Activated CD8-positive, alpha-beta T cell treated with anti-CD3 and anti-CD28 coated beads for 36 hours (primary cell): ENCODE measurements around the gene PTPRN2. TPM values are rescaled to one million over a fixed set of nuclear protein-coding genes. Genes with fewer than 3 reads are reported as not detected.
"Not testable (repeated sequence)": the region's sequence is repeated elsewhere in the genome, so short reads cannot be mapped to it uniquely, and the experiment has no call there.

Experiments used
- ATAC-seq: fragments of 200-7000 bp; cut with Tn5 transposase; one replicate; pipeline ENCODE4 v1.10.0; 2021; ENCODE audit warnings: mild to moderate bottlenecking, moderate library complexity
- CTCF ChIA-PET: fragments of 350-600 bp; sonication (Branson Sonifier 250); formaldehyde crosslinking; loops from one replicate; lab custom pipeline; 2021; ENCODE audit warnings: antibody characterized with exemption; lab: Charles Lee
- POLR2A ChIA-PET: fragments of 350-600 bp; sonication (Branson Sonifier 250); formaldehyde crosslinking; loops from one replicate; lab custom pipeline; 2021; ENCODE audit warnings: antibody characterized with exemption; lab: Charles Lee
- DNase-seq: peaks from one replicate; pipeline ENCODE4 v3.0.0-alpha.2; 2020
- H3K27ac Mint-ChIP-seq: one replicate; pipeline ENCODE4 v1.8.0; 2021; ENCODE audit warnings: mild to moderate bottlenecking, mixed read lengths
- H3K27me3 Mint-ChIP-seq: one replicate; pipeline ENCODE4 v1.8.0; 2021; ENCODE audit warnings: mixed read lengths
- H3K36me3 Mint-ChIP-seq: one replicate; pipeline ENCODE4 v1.8.0; 2021; ENCODE audit warnings: low read depth, mixed read lengths
- H3K4me1 Mint-ChIP-seq: one replicate; pipeline ENCODE4 v1.8.0; 2021; ENCODE audit warnings: low read depth, mixed read lengths
- H3K4me3 Mint-ChIP-seq: one replicate; pipeline ENCODE4 v1.8.0; 2021; ENCODE audit warnings: mild to moderate bottlenecking, moderate library complexity, mixed read lengths
- H3K9me3 Mint-ChIP-seq: one replicate; pipeline ENCODE4 v1.8.0; 2021; ENCODE audit warnings: mixed read lengths
- CTCF ChIP-seq: fragments of 200-600 bp; IDR thresholded peaks from one replicate; pipeline ENCODE4 v1.8.0; 2022; ENCODE audit warnings: antibody characterized with exemption, mild to moderate bottlenecking
- intact Hi-C: fragments of 100-400 bp; cut with micrococcal nuclease; formaldehyde crosslinking; loops from one replicate; pipeline ENCODE4 v1.10.0; 2022
- total RNA-seq, 2 experiments: library from RNA; stranded (reverse); gene quantifications; one replicate each; pipeline ENCODE4 v1.2.3, GENCODE V29; 2021

The PTPRN2 gene
- total RNA-seq, 2 experiments from 2014 or later = 0.49 to 0.65 TPM

GRCh38 chr7:157702311-157703023, 885.2 kb downstream of the PTPRN2 start:
- Mint-ChIP-seq H3K36me3 (no peaks in the 10 kb centered on the region), H3K27ac (no peak overlapping the region), H3K4me1 (no peaks in the 10 kb centered on the region), H3K4me3 (no peak overlapping the region), H3K27me3 (peaks cover 28% of the 10 kb centered on the region), H3K9me3 (no peaks in the 10 kb centered on the region)
- no peak for ATAC-seq
- no peak for TF ChIP-seq CTCF
- ChIA-PET POLR2A (no interaction called here), CTCF (no interaction called here)
- DNase-seq = no peak
- intact Hi-C loops = no loop called here

GRCh38 chr7:157701395-157702180, 886.0 kb downstream of the PTPRN2 start:
- CTCF ChIA-PET, ATAC-seq, DNase-seq, intact Hi-C loops, H3K4me1 Mint-ChIP-seq, H3K4me3 Mint-ChIP-seq, H3K9me3 Mint-ChIP-seq, H3K36me3 Mint-ChIP-seq, H3K27ac Mint-ChIP-seq, POLR2A ChIA-PET: not testable (repeated sequence)
- H3K27me3 Mint-ChIP-seq = peaks cover 23% of the 10 kb centered on the region

GRCh38 chr7:157700231-157701005, 887.2 kb downstream of the PTPRN2 start:
- Mint-ChIP-seq H3K4me1 (no peaks in the 10 kb centered on the region), H3K36me3 (no peaks in the 10 kb centered on the region)
- ATAC-seq = no peak

GRCh38 chr7:157699357-157700013, 888.1 kb downstream of the PTPRN2 start:
- no peaks in the 10 kb centered on the region for H3K36me3 Mint-ChIP-seq
- DNase-seq (no peak), ATAC-seq (no peak)
- no peak for TF ChIP-seq CTCF
- peaks cover 2% of the 10 kb centered on the region for H3K9me3 Mint-ChIP-seq
- ChIA-PET CTCF (no interaction called here), POLR2A (no interaction called here)
- peaks cover 27% of the 10 kb centered on the region for H3K27me3 Mint-ChIP-seq
- intact Hi-C loops = no loop called here
- H3K27ac Mint-ChIP-seq = no peak overlapping the region
- H3K4me1 Mint-ChIP-seq = no peaks in the 10 kb centered on the region
- no peak overlapping the region for H3K4me3 Mint-ChIP-seq

More at GRCh38 chr7:157700231-157701005, 887.2 kb downstream of the PTPRN2 start:
- no peak overlapping the region for H3K27ac Mint-ChIP-seq
- ChIA-PET CTCF (no interaction called here), POLR2A (no interaction called here)
- H3K9me3 Mint-ChIP-seq = peaks cover 2% of the 10 kb centered on the region
- intact Hi-C loops = no loop called here
- H3K27me3 Mint-ChIP-seq = peaks cover 25% of the 10 kb centered on the region
- H3K4me3 Mint-ChIP-seq = no peak overlapping the region
- TF ChIP-seq CTCF = no peak
- DNase-seq = no peak

- H3K4me3 Mint-ChIP-seq, intact Hi-C loops, H3K9me3 Mint-ChIP-seq, H3K27ac Mint-ChIP-seq, CTCF ChIA-PET, DNase-seq, POLR2A ChIA-PET, H3K36me3 Mint-ChIP-seq, ATAC-seq, H3K4me1 Mint-ChIP-seq: not testable (repeated sequence)
- H3K27me3 Mint-ChIP-seq = peaks cover 27% of the 10 kb centered on the region
Observed at GRCh38 chr7:157697287-157697686, 890.3 kb downstream of the PTPRN2 start.

- H3K27ac Mint-ChIP-seq, intact Hi-C loops, H3K4me3 Mint-ChIP-seq, ATAC-seq, H3K36me3 Mint-ChIP-seq, POLR2A ChIA-PET, DNase-seq, H3K9me3 Mint-ChIP-seq, CTCF ChIA-PET: not testable (repeated sequence)
- Mint-ChIP-seq H3K4me1 (peaks cover 11% of the 10 kb centered on the region), H3K27me3 (peaks cover 28% of the 10 kb centered on the region)
Observed at GRCh38 chr7:157695609-157696008, 892.0 kb downstream of the PTPRN2 start.
